Keratinocyte (primary cell): ENCODE data around the gene INO80E.

ENCODE experiments used
- CTCF ChIP-seq, 3 experiments: IDR thresholded peaks in 1 of 3; conservative IDR thresholded peaks in 1 of 3; optimal IDR thresholded peaks in 1 of 3; 2 replicates in 2 of 3; 3 replicates in 1 of 3; pipeline versions ENCODE3 to v1.5.1; 2011; ENCODE audit warnings: low read length in 3 of 3, mild to moderate bottlenecking in 3 of 3, moderate library complexity in 2 of 3, control low read depth in 1 of 3, inconsistent platforms in 1 of 3; ENCODE audit not compliant: insufficient read depth in 2 of 3; ENCODE audit errors: extremely low read depth in 1 of 3
- EZH2 ChIP-seq: IDR thresholded peaks from one replicate; pipeline ENCODE4 v1.6.1; 2012; ENCODE audit warnings: inconsistent platforms, mild to moderate bottlenecking, low read length, moderate library complexity

GRCh38 chr16:30030011-30030685 lies 34.1 kb downstream of the INO80E start:
- TF ChIP-seq CTCF (optimal IDR thresholded peaks at IDR 0.05 in 1 of 3, IDR thresholded peaks at IDR 0.05 in 1 of 3, conservative IDR thresholded peaks at IDR 0.05 in 1 of 3; ENCODE audit: extremely low read depth in 1 of 3, insufficient read depth in 2 of 3, low read length in 3 of 3) (no peak), EZH2 (peak; percentile 30)
